WTC11 (cell line): Measurements from ENCODE around the gene PRRC2A. TPM values are rescaled to one million over a fixed set of nuclear protein-coding genes. Genes with fewer than 3 reads are reported as not detected.
A peak's percentile ranks its signal among the peaks of the same experiment; 100 is the strongest.

Experiments used
- ATAC-seq: fragments of 200-7000 bp; cut with Tn5 transposase; 2 replicates; pipeline ENCODE4 v1.10.0; 2021; ENCODE audit warnings: mild to moderate bottlenecking, moderate library complexity
- CTCF ChIA-PET: fragments of 300-600 bp; sonication (Branson Sonifier 250); formaldehyde crosslinking; loops from one replicate; lab custom pipeline; 2021; ENCODE audit warnings: antibody characterized with exemption; lab: Charles Lee
- POLR2A ChIA-PET: fragments of 350-600 bp; sonication (Branson Sonifier 250); formaldehyde crosslinking; loops from one replicate; lab custom pipeline; 2021; ENCODE audit warnings: antibody characterized with exemption; lab: Charles Lee
- DNase-seq: peaks from one replicate; pipeline ENCODE4 v3.0.0; 2021; ENCODE audit warnings: low spot score
- H3K27ac Mint-ChIP-seq: 2 replicates; pipeline ENCODE4 v1.8.0; 2021; ENCODE audit warnings: mixed read lengths
- H3K27me3 Mint-ChIP-seq: 2 replicates; pipeline ENCODE4 v1.8.0; 2021; ENCODE audit warnings: low read depth, mild to moderate bottlenecking, moderate library complexity, mixed read lengths
- H3K36me3 Mint-ChIP-seq: 2 replicates; pipeline ENCODE4 v1.8.0; 2021; ENCODE audit warnings: mixed read lengths
- H3K4me1 Mint-ChIP-seq: 2 replicates; pipeline ENCODE4 v1.8.0; 2022; ENCODE audit warnings: mixed read lengths
- H3K4me3 Mint-ChIP-seq: 2 replicates; pipeline ENCODE4 v1.8.0; 2021; ENCODE audit warnings: mild to moderate bottlenecking, moderate library complexity, mixed read lengths
- H3K9me3 Mint-ChIP-seq: 2 replicates; pipeline ENCODE4 v1.8.0; 2021; ENCODE audit warnings: mixed read lengths
- CTCF ChIP-seq: fragments of 200-600 bp; IDR thresholded peaks from 2 replicates; pipeline ENCODE4 v1.8.0; 2022; ENCODE audit warnings: antibody characterized with exemption
- E2F5 ChIP-seq: sonication (generic); formaldehyde crosslinking; IDR thresholded peaks from 2 replicates; pipeline ENCODE4 v1.8.1; 2022; ENCODE audit warnings: mild to moderate bottlenecking, moderate library complexity, missing genetic modification reagents
- ELF4 ChIP-seq: sonication (generic); formaldehyde crosslinking; IDR thresholded peaks from 2 replicates; pipeline ENCODE4 v1.8.1; 2022; ENCODE audit warnings: low read depth, mild to moderate bottlenecking, moderate library complexity, missing genetic modification reagents
- ERG ChIP-seq: fragments of 250-450 bp; sonication (Bioruptor Pico); IDR thresholded peaks from 2 replicates; pipeline ENCODE4 v1.8.0; 2021; ENCODE audit warnings: mild to moderate bottlenecking
- FOXP4 ChIP-seq: sonication (generic); formaldehyde crosslinking; IDR thresholded peaks from 2 replicates; pipeline ENCODE4 v1.8.0; 2022; ENCODE audit warnings: mild to moderate bottlenecking, missing genetic modification reagents
- GABPB1 ChIP-seq: sonication (generic); formaldehyde crosslinking; IDR thresholded peaks from 2 replicates; pipeline ENCODE4 v1.8.1; 2023; ENCODE audit warnings: mild to moderate bottlenecking, missing genetic modification reagents
- JUN ChIP-seq: sonication (generic); formaldehyde crosslinking; IDR thresholded peaks from 2 replicates; pipeline ENCODE4 v1.8.0; 2023; ENCODE audit warnings: mild to moderate bottlenecking, missing genetic modification reagents
- NFATC4 ChIP-seq: fragments of 250-450 bp; sonication (Bioruptor Pico); IDR thresholded peaks from 2 replicates; pipeline ENCODE4 v1.9.0; 2021; ENCODE audit warnings: mild to moderate bottlenecking
- PRDM15 ChIP-seq: sonication (generic); formaldehyde crosslinking; IDR thresholded peaks from 2 replicates; pipeline ENCODE4 v1.8.0; 2022; ENCODE audit warnings: missing genetic modification reagents
- PREB ChIP-seq: sonication (generic); formaldehyde crosslinking; IDR thresholded peaks from 2 replicates; pipeline ENCODE4 v1.8.1; 2022; ENCODE audit warnings: mild to moderate bottlenecking, missing genetic modification reagents, moderate library complexity, borderline replicate concordance
- RELA ChIP-seq: sonication (generic); formaldehyde crosslinking; IDR thresholded peaks from 2 replicates; pipeline ENCODE4 v1.8.1; 2022; ENCODE audit warnings: missing genetic modification reagents, mild to moderate bottlenecking, borderline replicate concordance
- SP1 ChIP-seq: sonication (generic); formaldehyde crosslinking; conservative IDR thresholded peaks from 2 replicates; pipeline ENCODE4 v1.8.1; 2022; ENCODE audit warnings: missing genetic modification reagents
- TP53 ChIP-seq: sonication (generic); formaldehyde crosslinking; IDR thresholded peaks from 2 replicates; pipeline ENCODE4 v1.8.1; 2023; ENCODE audit warnings: mild to moderate bottlenecking, missing genetic modification reagents
- ZNF263 ChIP-seq: sonication (generic); formaldehyde crosslinking; IDR thresholded peaks from 2 replicates; pipeline ENCODE4 v1.8.1; 2022; ENCODE audit warnings: low read depth, mild to moderate bottlenecking, moderate library complexity, missing genetic modification reagents
- ZNF317 ChIP-seq: sonication (generic); formaldehyde crosslinking; IDR thresholded peaks from 2 replicates; pipeline ENCODE4 v1.8.1; 2023; ENCODE audit warnings: low read depth, mild to moderate bottlenecking, moderate library complexity, missing genetic modification reagents, borderline replicate concordance
- ZNF396 ChIP-seq: fragments of 250-450 bp; sonication (Bioruptor Pico); IDR thresholded peaks from 2 replicates; pipeline ENCODE4 v1.8.0; 2021; ENCODE audit warnings: mild to moderate bottlenecking, moderate library complexity, borderline replicate concordance
- ZNF416 ChIP-seq: fragments of 250-450 bp; sonication (Bioruptor Pico); IDR thresholded peaks from 2 replicates; pipeline ENCODE4 v1.9.0; 2021; ENCODE audit warnings: mild to moderate bottlenecking, inconsistent platforms
- ZNF512 ChIP-seq: sonication (generic); formaldehyde crosslinking; IDR thresholded peaks from 2 replicates; pipeline ENCODE4 v1.8.1; 2022; ENCODE audit warnings: missing genetic modification reagents, borderline replicate concordance
- total RNA-seq: library from RNA; stranded (reverse); gene quantifications from 3 replicates; pipeline ENCODE4 v1.2.3, GENCODE V29; 2021

PRRC2A gene
- total RNA-seq, 1 experiment from 2014 or later = 372 TPM

GRCh38 chr6:31585491-31585890, 35.0 kb upstream of the PRRC2A start:
- Mint-ChIP-seq H3K4me1 (peaks cover 20% of the 10 kb centered on the region), H3K9me3 (no peaks in the 10 kb centered on the region)
- POLR2A ChIA-PET = interaction anchor here (1.0 kb wide), 1 partner anchor 55 kb away, joined by 3 read pairs; no protein-coding TSS in a partner anchor
- DNase-seq = peak; percentile 62
- peak; percentile 54 for TF ChIP-seq CTCF
- TF ChIP-seq TP53 (CRISPR knock-in tag) = no peak
- no peak for TF ChIP-seq ZNF512 (CRISPR knock-in tag)
- TF ChIP-seq, all 79 proteins: peak for 1
- CTCF ChIA-PET = interaction anchor here (0.5 to 15.1 kb wide), 7 partner anchors 11 to 1030 kb away, joined by 3 to 293 read pairs (median 5); partner anchors contain the start of genes AIF1, DDX39B, NCR3 and TNF
- Mint-ChIP-seq H3K27me3 (peaks cover 20% of the 10 kb centered on the region), H3K4me3 (no peak overlapping the region), H3K27ac (no peak overlapping the region), H3K36me3 (no peaks in the 10 kb centered on the region)
- ATAC-seq = peak; percentile 54

GRCh38 chr6:31586008-31586407, 34.5 kb upstream of the PRRC2A start, which contains the start of gene LST1:
LST1 (plus strand) TSS chr6:31586277; CDS start chr6:31587300, 1,023 bp downstream.
- peaks cover 18% of the 10 kb centered on the region for H3K4me1 Mint-ChIP-seq
- POLR2A ChIA-PET = interaction anchor here (1.0 kb wide), 1 partner anchor 54 kb away, joined by 3 read pairs; no protein-coding TSS in a partner anchor
- no peak for ATAC-seq
- TF ChIP-seq SP1 (CRISPR knock-in tag) = no peak
- no peak for TF ChIP-seq PREB
- TF ChIP-seq E2F5 = no peak
- no peak for TF ChIP-seq ELF4 (CRISPR knock-in tag)
- no peak for TF ChIP-seq GABPB1 (CRISPR knock-in tag)
- TF ChIP-seq ZNF263 = no peak
- no peak for TF ChIP-seq ZNF416 (CRISPR knock-in tag)
- no peak for TF ChIP-seq JUN (CRISPR knock-in tag)
- TF ChIP-seq RELA (CRISPR knock-in tag) = no peak
- TF ChIP-seq ZNF396 (CRISPR knock-in tag) = no peak
- no peak for TF ChIP-seq FOXP4 (CRISPR knock-in tag)
- no peak for TF ChIP-seq ERG (CRISPR knock-in tag)
- TF ChIP-seq PRDM15 (CRISPR knock-in tag) = no peak
- no peak for TF ChIP-seq NFATC4 (CRISPR knock-in tag)
- TF ChIP-seq ZNF317 (CRISPR knock-in tag) = no peak

More at GRCh38 chr6:31586008-31586407, 34.5 kb upstream of the PRRC2A start, which contains the start of gene LST1:
- no peaks in the 10 kb centered on the region for H3K9me3 Mint-ChIP-seq
- H3K4me3 Mint-ChIP-seq = no peak within 1 kb of the TSS
- H3K27ac Mint-ChIP-seq = no peak within 1 kb of the TSS
- H3K27me3 Mint-ChIP-seq = peaks cover 16% of the 10 kb centered on the region
- no peak for DNase-seq
- CTCF ChIA-PET = interaction anchor here (0.5 to 15.1 kb wide), 9 partner anchors 10 to 44 kb away, joined by 3 to 293 read pairs (median 5); partner anchors contain the start of genes AIF1, ATP6V1G2, DDX39B and NCR3
- H3K36me3 Mint-ChIP-seq = no peaks in the 10 kb centered on the region
